ENCODE measurements around the gene CKLF.

GRCh38 chr16:66568355-66568754, 16.0 kb downstream of the CKLF start:
- TF ChIP-seq EZH2 (IDR thresholded peaks at IDR 0.05; ENCODE audit: borderline replicate concordance, low read length): no peak
- TF ChIP-seq CTCF (IDR thresholded peaks at IDR 0.05; ENCODE audit: low read length): no peak
